Mesenchymal stem cell (in vitro differentiated cells and primary cell): ENCODE results near the gene ETV6.
A peak's percentile ranks its signal among the peaks of the same experiment; 100 is the strongest.

ENCODE experiments used
- DNase-seq: peaks from one replicate; pipeline ENCODE4 v3.0.0-alpha.2; 2013
- H2AFZ ChIP-seq: one replicate; pipeline ENCODE4 v1.6.1; 2013; ENCODE audit warnings: low read depth, mild to moderate bottlenecking, control low read depth, inconsistent platforms, low read length, moderate library complexity
- H2AK5ac ChIP-seq: 2 replicates; pipeline ENCODE4 v1.6.1; 2013; ENCODE audit warnings: low read length, moderate library complexity, mild to moderate bottlenecking, inconsistent platforms; ENCODE audit not compliant: severe bottlenecking
- H2BK120ac ChIP-seq: one replicate; pipeline ENCODE4 v1.6.1; 2013; ENCODE audit warnings: low read depth, mild to moderate bottlenecking, inconsistent platforms, low read length, moderate library complexity
- H2BK12ac ChIP-seq, 2 experiments: one replicate each; pipeline ENCODE4 v1.6.1; 2013; ENCODE audit warnings: inconsistent platforms in 2 of 2, low read length in 2 of 2, mild to moderate bottlenecking in 2 of 2, moderate library complexity in 2 of 2, control low read depth in 1 of 2
- H2BK15ac ChIP-seq: one replicate; pipeline ENCODE4 v1.6.1; 2013; ENCODE audit warnings: mild to moderate bottlenecking, low read depth, inconsistent platforms; ENCODE audit not compliant: poor library complexity, severe bottlenecking
- H2BK5ac ChIP-seq: 2 replicates; pipeline ENCODE4 v1.6.1; 2013; ENCODE audit warnings: low read depth, mild to moderate bottlenecking, low read length, control low read depth, inconsistent platforms; ENCODE audit not compliant: poor library complexity, severe bottlenecking
- H3K14ac ChIP-seq, 2 experiments: one replicate each; pipeline ENCODE4 v1.6.1; 2013; ENCODE audit warnings: inconsistent platforms in 2 of 2, low read length in 2 of 2, control low read depth in 1 of 2, mild to moderate bottlenecking in 1 of 2, moderate library complexity in 1 of 2
- H3K18ac ChIP-seq, 2 experiments: one replicate each; pipeline ENCODE4 v1.6.1; 2013; ENCODE audit warnings: inconsistent platforms in 2 of 2, low read length in 2 of 2, control low read depth in 1 of 2, low read depth in 1 of 2, mild to moderate bottlenecking in 1 of 2
- H3K23ac ChIP-seq, 2 experiments: one replicate each; pipeline ENCODE4 v1.6.1; 2013; ENCODE audit warnings: inconsistent platforms in 2 of 2, low read length in 2 of 2, mild to moderate bottlenecking in 2 of 2, moderate library complexity in 2 of 2, control low read depth in 1 of 2
- H3K27ac ChIP-seq: 2 replicates; pipeline ENCODE4 v1.5.1; 2013; ENCODE audit warnings: mild to moderate bottlenecking, moderate library complexity, low read length, control low read depth, inconsistent platforms; ENCODE audit not compliant: poor library complexity, severe bottlenecking
- H3K27me3 ChIP-seq, 2 experiments: 2 replicates each; pipeline versions ENCODE4 v1.6.1 to v1.7.0; 2013; ENCODE audit warnings: low read length in 2 of 2, mild to moderate bottlenecking in 2 of 2, moderate library complexity in 2 of 2, control low read depth in 1 of 2, inconsistent platforms in 1 of 2; ENCODE audit not compliant: control insufficient read depth in 1 of 2, insufficient read depth in 1 of 2
- H3K36me3 ChIP-seq, 2 experiments: 2 replicates each; pipeline versions ENCODE4 v1.6.1 to v1.7.0; 2013; ENCODE audit warnings: low read length in 2 of 2, control low read depth in 1 of 2, inconsistent platforms in 1 of 2, low read depth in 1 of 2, mild to moderate bottlenecking in 1 of 2; ENCODE audit not compliant: insufficient read depth in 2 of 2, control insufficient read depth in 1 of 2
- H3K4ac ChIP-seq, 2 experiments: one replicate each; pipeline ENCODE4 v1.6.1; 2013; ENCODE audit warnings: inconsistent platforms in 2 of 2, low read length in 2 of 2, mild to moderate bottlenecking in 2 of 2, moderate library complexity in 2 of 2, control low read depth in 1 of 2, low read depth in 1 of 2
- H3K4me1 ChIP-seq: 2 replicates; pipeline ENCODE4 v1.6.1; 2013; ENCODE audit warnings: low read depth, low read length, control low read depth; ENCODE audit not compliant: control insufficient read depth, insufficient read depth
- H3K4me2 ChIP-seq: 2 replicates; pipeline ENCODE4 v1.6.1; 2013; ENCODE audit warnings: low read length, mild to moderate bottlenecking, inconsistent platforms; ENCODE audit not compliant: poor library complexity, severe bottlenecking
- H3K4me3 ChIP-seq, 2 experiments: 2 replicates each; pipeline versions ENCODE4 v1.5.1 to v1.7.0; 2013; ENCODE audit warnings: low read length in 2 of 2, mild to moderate bottlenecking in 2 of 2, control low read depth in 1 of 2, low read depth in 1 of 2; ENCODE audit not compliant: insufficient read depth in 1 of 2
- H3K79me1 ChIP-seq: replicated peaks from 2 replicates; pipeline ENCODE4 v1.6.1; 2013; ENCODE audit warnings: mild to moderate bottlenecking, control low read depth, low read length, inconsistent platforms; ENCODE audit not compliant: poor library complexity, severe bottlenecking
- H3K9ac ChIP-seq: 2 replicates; pipeline ENCODE4 v1.7.0; 2013; ENCODE audit warnings: mild to moderate bottlenecking, low read length, moderate library complexity
- H3K9me3 ChIP-seq: 2 replicates; pipeline ENCODE4 v1.7.0; 2013; ENCODE audit warnings: mild to moderate bottlenecking, low read length; ENCODE audit not compliant: control insufficient read depth
- H4K8ac ChIP-seq: one replicate; pipeline ENCODE4 v1.6.1; 2013; ENCODE audit warnings: inconsistent platforms, mild to moderate bottlenecking, low read length, moderate library complexity
- H4K91ac ChIP-seq: one replicate; pipeline ENCODE4 v1.6.1; 2013; ENCODE audit warnings: mild to moderate bottlenecking, low read length, inconsistent platforms
- WGBS: methylation state at CpG from one replicate; pipeline ENCODE4 v1.1.7; 2013; ENCODE audit warnings: mixed read lengths; 5-methylcytosine and 5-hydroxymethylcytosine counted together

The ETV6 gene

DNA sequence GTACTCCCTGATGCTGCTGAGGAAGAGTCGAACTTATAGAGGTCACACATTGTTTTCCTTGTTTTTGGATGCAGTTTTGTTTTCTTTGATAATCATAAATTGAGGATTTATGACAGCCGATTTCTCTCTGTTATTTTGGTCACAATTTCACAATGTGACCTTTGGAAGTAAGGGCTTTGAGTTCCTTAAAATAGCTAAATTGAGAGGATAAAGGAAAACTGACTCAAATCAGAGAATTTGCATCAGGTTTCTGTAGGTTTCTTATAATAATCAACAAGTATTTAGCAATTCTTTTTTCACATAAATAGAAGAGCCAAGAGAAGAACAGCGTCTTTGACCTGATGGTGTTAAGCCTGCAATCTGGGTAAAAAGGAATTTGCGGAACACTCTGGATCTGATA is 66.1 kb downstream of the ETV6 start:
- H3K79me1 ChIP-seq, result peaks cover 31% of the 10 kb centered on the region
- H2AFZ ChIP-seq, result no peak overlapping the region
- no peak overlapping the region for H4K91ac ChIP-seq
- H3K9ac ChIP-seq, result no peak overlapping the region
- no peak for DNase-seq
- H3K4me2 ChIP-seq, result no peak overlapping the region
- no peaks in the 10 kb centered on the region for H3K27me3 ChIP-seq
- no peak overlapping the region for H3K4me3 ChIP-seq
- no peak overlapping the region for H2BK15ac ChIP-seq
- H3K9me3 ChIP-seq, result no peaks in the 10 kb centered on the region
- peak overlapping the region in 1 of 2 experiments; percentile 65 for H2BK12ac ChIP-seq
- no peak overlapping the region for H2BK120ac ChIP-seq
- no peak overlapping the region for H3K23ac ChIP-seq
- no peak overlapping the region for H3K27ac ChIP-seq
- H3K18ac ChIP-seq, result no peak overlapping the region
- H3K4ac ChIP-seq, result peak overlapping the region in 1 of 2 experiments; percentile 42
- H3K14ac ChIP-seq, result no peak overlapping the region
- no peak overlapping the region for H4K8ac ChIP-seq
- no peak overlapping the region for H2BK5ac ChIP-seq
- peaks cover 0 to 3% of the 10 kb centered on the region in 2 experiments for H3K36me3 ChIP-seq
- H3K4me1 ChIP-seq, result peaks cover 29% of the 10 kb centered on the region
- no peak overlapping the region for H2AK5ac ChIP-seq
- 97% methylated on average over 4 of the region's 4 CpGs for WGBS

DNA sequence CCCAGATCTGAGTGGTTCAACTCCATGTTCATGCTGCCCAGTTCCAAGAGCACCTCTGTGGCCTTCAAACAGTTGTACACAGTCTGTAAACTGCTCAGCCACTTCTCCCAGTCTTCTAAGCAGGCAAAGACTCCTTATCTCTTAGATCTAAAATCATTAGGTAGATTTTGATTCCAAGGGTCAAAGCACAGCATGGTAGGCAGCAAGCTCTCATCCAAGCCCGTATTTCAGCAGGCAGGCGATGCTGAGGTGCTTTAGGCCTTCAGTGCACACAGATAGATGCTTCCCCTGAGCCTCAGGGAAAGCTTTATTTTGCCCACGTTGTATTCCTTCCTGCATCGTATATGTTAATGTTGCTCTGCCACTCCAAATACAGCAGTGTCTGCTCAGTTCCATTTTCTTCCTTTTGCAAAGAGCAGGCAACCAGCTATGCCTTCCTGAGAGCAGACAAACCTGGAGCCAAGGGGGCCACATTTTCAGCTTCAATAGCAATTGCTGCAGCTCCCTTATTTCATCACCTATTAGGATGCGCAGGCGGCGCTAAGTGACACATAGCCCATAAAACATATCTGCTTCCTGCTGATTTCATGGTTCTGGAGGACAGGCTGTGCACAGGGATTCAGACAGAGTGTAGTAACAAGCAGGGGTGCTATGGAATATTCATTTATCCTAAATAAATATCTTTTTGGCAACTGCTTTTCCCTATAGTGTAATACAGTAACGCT is 67.5 kb downstream of the ETV6 start:
- Histone ChIP-seq H3K79me1 (peaks cover 25% of the 10 kb centered on the region), H2BK15ac (no peak overlapping the region), H3K27me3 (no peaks in the 10 kb centered on the region), H2BK5ac (peak overlapping the region; percentile 46), H2AK5ac (peak overlapping the region; percentile 66), H2BK120ac (peak overlapping the region; percentile 1), H4K8ac (peak overlapping the region; percentile 1), H3K4ac (peak overlapping the region in 1 of 2 experiments; percentile 81), H3K9me3 (no peaks in the 10 kb centered on the region), H2BK12ac (peak overlapping the region; percentile 33 to 87), H3K36me3 (peaks cover 0 to 3% of the 10 kb centered on the region in 2 experiments), H3K27ac (peak overlapping the region; percentile 86), H3K4me2 (peak overlapping the region; percentile 32), H3K23ac (no peak overlapping the region), H3K4me1 (peaks cover 29% of the 10 kb centered on the region), H4K91ac (peak overlapping the region; percentile 15), H3K14ac (no peak overlapping the region), H2AFZ (no peak overlapping the region), H3K4me3 (no peak overlapping the region), H3K18ac (peak overlapping the region; percentile 25 to 98), H3K9ac (no peak overlapping the region)
- WGBS, result 60% methylated on average over 5 of the region's 8 CpGs
- peak; percentile 90 for DNase-seq

DNA sequence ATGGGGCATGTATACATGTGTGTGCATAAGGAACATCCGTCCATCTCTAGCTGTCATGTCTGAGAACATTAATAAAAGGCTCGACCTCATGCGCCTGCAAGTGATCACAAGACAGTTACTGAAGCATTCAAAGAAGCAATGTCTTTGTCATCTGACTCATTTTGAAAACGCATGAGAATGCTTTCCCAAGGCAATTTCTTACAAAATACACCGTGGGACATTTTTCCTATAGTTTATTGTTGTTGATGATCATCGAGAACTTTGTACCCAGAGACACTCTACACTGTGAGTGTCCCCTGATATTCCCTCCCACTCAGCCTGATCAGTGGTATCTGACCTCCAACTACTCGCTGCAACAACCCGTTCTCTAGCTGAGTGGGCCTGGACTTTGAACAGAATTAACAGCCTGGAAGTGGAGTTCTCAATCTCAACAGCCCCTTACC is 68.1 kb downstream of the ETV6 start:
- Histone ChIP-seq H4K8ac (peak overlapping the region; percentile 52), H3K4ac (no peak overlapping the region), H2BK12ac (peak overlapping the region; percentile 49), H3K4me3 (no peak overlapping the region), H3K36me3 (peaks cover 0 to 3% of the 10 kb centered on the region in 2 experiments), H3K9ac (no peak overlapping the region), H3K27ac (peak overlapping the region; percentile 86), H2AFZ (no peak overlapping the region), H2BK5ac (peak overlapping the region; percentile 66), H3K27me3 (no peaks in the 10 kb centered on the region), H4K91ac (peak overlapping the region; percentile 86), H3K14ac (no peak overlapping the region), H3K4me1 (peaks cover 29% of the 10 kb centered on the region), H2BK15ac (no peak overlapping the region), H3K18ac (peak overlapping the region; percentile 76 to 91), H3K79me1 (peaks cover 21% of the 10 kb centered on the region), H2AK5ac (peak overlapping the region; percentile 70), H3K9me3 (no peaks in the 10 kb centered on the region), H2BK120ac (no peak overlapping the region), H3K4me2 (no peak overlapping the region), H3K23ac (no peak overlapping the region)
- peak; percentile 91 for DNase-seq
- WGBS, result 30% methylated on average over 8 of the region's 8 CpGs

DNA sequence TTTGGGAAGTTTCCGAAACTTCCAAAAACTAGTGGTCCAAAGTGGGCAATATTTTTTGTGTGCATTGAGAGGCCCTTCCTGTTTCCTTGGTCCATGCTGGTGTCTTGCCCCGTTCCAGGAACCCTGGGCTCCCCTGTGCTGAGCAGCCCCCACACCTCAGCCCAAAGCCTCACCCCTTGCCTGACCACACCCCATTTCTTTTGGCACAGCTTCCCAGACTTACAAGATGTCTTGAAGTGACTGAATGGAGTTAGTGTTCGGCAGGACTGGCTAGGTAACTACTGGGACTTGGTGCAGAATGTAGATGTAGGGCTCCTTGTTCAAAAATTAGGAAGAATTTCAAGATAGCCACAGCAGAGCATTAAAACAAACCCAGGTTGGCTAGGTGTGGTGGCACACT is 68.6 kb downstream of the ETV6 start:
- DNase-seq, result no peak
- Histone ChIP-seq H3K4me3 (no peak overlapping the region), H2BK120ac (peak overlapping the region; percentile 61), H3K9ac (no peak overlapping the region), H2AFZ (no peak overlapping the region), H2AK5ac (peak overlapping the region; percentile 87), H3K4me2 (no peak overlapping the region), H2BK15ac (no peak overlapping the region), H3K79me1 (peaks cover 21% of the 10 kb centered on the region), H3K18ac (peak overlapping the region; percentile 84 to 91), H3K4ac (peak overlapping the region; percentile 66 to 76), H3K27me3 (no peaks in the 10 kb centered on the region), H3K27ac (peak overlapping the region; percentile 86), H4K8ac (peak overlapping the region; percentile 81), H3K36me3 (no peaks in the 10 kb centered on the region), H4K91ac (peak overlapping the region; percentile 92), H3K4me1 (peaks cover 26% of the 10 kb centered on the region), H3K14ac (peak overlapping the region in 1 of 2 experiments; percentile 13), H3K9me3 (no peaks in the 10 kb centered on the region), H2BK5ac (no peak overlapping the region), H3K23ac (peak overlapping the region in 1 of 2 experiments; percentile 10), H2BK12ac (peak overlapping the region; percentile 76 to 97)
- WGBS, result 91% methylated on average over 2 of the region's 3 CpGs
